Erythroblast (primary cell): ENCODE results near the gene FAM20C.

Experiments used
- GATA1 ChIP-seq: IDR thresholded peaks from 2 replicates; pipeline ENCODE4 v1.6.1; 2011; ENCODE audit warnings: low read depth, mild to moderate bottlenecking, control low read depth, low read length, moderate library complexity
- POLR2A ChIP-seq: IDR thresholded peaks from 2 replicates; pipeline ENCODE4 v1.6.1; 2011; ENCODE audit warnings: mild to moderate bottlenecking, low read length

GRCh38 chr7:231858-232246 is 39.5 kb downstream of the FAM20C start:
- no peak for TF ChIP-seq POLR2A
- no peak for TF ChIP-seq GATA1
